Tibial nerve (tissue), 4 donors: ENCODE measurements around the gene ARHGAP11A.
A peak's percentile ranks its signal among the peaks of the same experiment; 100 is the strongest.

Experiments used
- EP300 ChIP-seq, 2 donors: sonication (generic); formaldehyde crosslinking; IDR thresholded peaks; one replicate each; pipeline ENCODE4 v1.6.1; 2017; ENCODE audit warnings: antibody characterized with exemption in 2 of 2, mild to moderate bottlenecking in 1 of 2
- POLR2A ChIP-seq, 2 donors: fragments of 450-650 bp; IDR thresholded peaks; one replicate each; pipeline ENCODE4 v1.6.1; 2017; ENCODE audit warnings: antibody characterized with exemption in 2 of 2, mild to moderate bottlenecking in 2 of 2, moderate library complexity in 2 of 2
- TF ChIP-seq, protein P1 (sequence below), 5 experiments: fragments of 200-600 bp in 3 of 5; fragments of 450-650 bp in 2 of 5; sonication (generic) in 3 of 5; IDR thresholded peaks; one replicate each; pipeline ENCODE4 v1.5.1; 2016 to 2019; ENCODE audit warnings: antibody characterized with exemption in 5 of 5, mild to moderate bottlenecking in 3 of 5, moderate library complexity in 2 of 5

DNA sequence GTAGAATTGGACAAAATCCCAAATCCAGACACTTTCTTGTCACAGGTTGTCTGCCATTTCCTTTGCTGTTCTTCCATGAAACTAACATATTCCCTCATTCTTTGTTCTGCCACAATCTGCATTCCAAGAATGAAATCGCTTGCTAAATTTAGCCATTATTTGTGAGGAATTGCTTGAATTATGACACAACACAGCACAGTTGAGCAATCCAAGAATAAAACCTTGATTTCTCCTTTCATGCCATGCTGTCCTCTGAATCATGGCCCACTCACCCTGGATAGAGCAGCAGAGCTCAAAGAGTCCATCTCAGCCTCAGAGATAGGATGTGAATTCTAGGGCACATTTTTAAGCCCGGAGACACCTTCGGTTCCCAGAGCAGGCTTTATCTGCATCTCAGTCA is 67.3 kb downstream of the ARHGAP11A start:
- TF ChIP-seq, protein P1, sequence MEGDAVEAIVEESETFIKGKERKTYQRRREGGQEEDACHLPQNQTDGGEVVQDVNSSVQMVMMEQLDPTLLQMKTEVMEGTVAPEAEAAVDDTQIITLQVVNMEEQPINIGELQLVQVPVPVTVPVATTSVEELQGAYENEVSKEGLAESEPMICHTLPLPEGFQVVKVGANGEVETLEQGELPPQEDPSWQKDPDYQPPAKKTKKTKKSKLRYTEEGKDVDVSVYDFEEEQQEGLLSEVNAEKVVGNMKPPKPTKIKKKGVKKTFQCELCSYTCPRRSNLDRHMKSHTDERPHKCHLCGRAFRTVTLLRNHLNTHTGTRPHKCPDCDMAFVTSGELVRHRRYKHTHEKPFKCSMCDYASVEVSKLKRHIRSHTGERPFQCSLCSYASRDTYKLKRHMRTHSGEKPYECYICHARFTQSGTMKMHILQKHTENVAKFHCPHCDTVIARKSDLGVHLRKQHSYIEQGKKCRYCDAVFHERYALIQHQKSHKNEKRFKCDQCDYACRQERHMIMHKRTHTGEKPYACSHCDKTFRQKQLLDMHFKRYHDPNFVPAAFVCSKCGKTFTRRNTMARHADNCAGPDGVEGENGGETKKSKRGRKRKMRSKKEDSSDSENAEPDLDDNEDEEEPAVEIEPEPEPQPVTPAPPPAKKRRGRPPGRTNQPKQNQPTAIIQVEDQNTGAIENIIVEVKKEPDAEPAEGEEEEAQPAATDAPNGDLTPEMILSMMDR (IDR thresholded peaks at IDR 0.05): no peak
- TF ChIP-seq POLR2A (IDR thresholded peaks at IDR 0.05) (no peak), EP300 (IDR thresholded peaks at IDR 0.05) (peak in 1 of 2 donors; percentile 52)
